GM18907 (cell line): Measurements from ENCODE around the gene GIT1.

Experiments
- ATAC-seq: cut with Tn5 transposase; IDR thresholded peaks from one replicate; pipeline ENCODE4 v1.9.1; 2021; ENCODE audit warnings: mild to moderate bottlenecking, moderate library complexity; ENCODE audit not compliant: unreplicated experiment

Gene GIT1

GRCh38 chr17:29589524-29590410 lies at the start of gene GIT1:
Gene GIT1 (minus strand): TSS chr17:29589648. CDS start chr17:29589378, 270 bp downstream.
- ATAC-seq, result peak; percentile 52

- ATAC-seq, result no peak
These were observed 44.4 kb upstream of the GIT1 start for GRCh38 chr17:29633886-29634285.

GRCh38 chr17:29630630-29631193 lies 41.3 kb upstream of the GIT1 start:
- ATAC-seq, result no peak

GRCh38 chr17:29629839-29630238 lies 40.4 kb upstream of the GIT1 start:
- no peak for ATAC-seq

GRCh38 chr17:29628644-29629043 lies 39.2 kb upstream of the GIT1 start:
- no peak for ATAC-seq

GRCh38 chr17:29627951-29628350 lies 38.5 kb upstream of the GIT1 start:
- ATAC-seq, result no peak

- no peak for ATAC-seq
These were observed 35.7 kb upstream of the GIT1 start for GRCh38 chr17:29625037-29625750.

- ATAC-seq, result no peak
These were observed 35.1 kb upstream of the GIT1 start for GRCh38 chr17:29624586-29624985.

- no peak for ATAC-seq
These were observed 33.8 kb upstream of the GIT1 start for GRCh38 chr17:29623283-29623647.

- ATAC-seq, result peak; percentile 59
These were observed 33.2 kb upstream of the GIT1 start, which contains the start of gene CORO6 for GRCh38 chr17:29622337-29623282. Gene CORO6 (minus strand): TSS chr17:29622912. CDS start chr17:29621421, 1,491 bp downstream.

- ATAC-seq, result no peak
These were observed 32.3 kb upstream of the GIT1 start for GRCh38 chr17:29621751-29622194.

GRCh38 chr17:29620779-29621500 lies 31.5 kb upstream of the GIT1 start:
- no peak for ATAC-seq

- no peak for ATAC-seq
These were observed 30.8 kb upstream of the GIT1 start for GRCh38 chr17:29620271-29620670.

- ATAC-seq, result no peak
These were observed 29.8 kb upstream of the GIT1 start for GRCh38 chr17:29619251-29619650.

GRCh38 chr17:29618272-29619065 lies 29.0 kb upstream of the GIT1 start:
- no peak for ATAC-seq

GRCh38 chr17:29617481-29618271 lies 28.2 kb upstream of the GIT1 start:
- no peak for ATAC-seq

- peak; percentile 54 for ATAC-seq
These were observed 27.7 kb upstream of the GIT1 start for GRCh38 chr17:29617125-29617480.

- ATAC-seq, result no peak
These were observed 27.0 kb upstream of the GIT1 start for GRCh38 chr17:29616300-29617048.
